NCI-H2196 treated with DMSO at 0.1 percent for 48 hours (cell line): Measurements from ENCODE around the gene MAN1A2.
A peak's percentile ranks its signal among the peaks of the same experiment; 100 is the strongest.

Experiments
- DNase-seq: peaks from one replicate; lab custom pipeline; 2025; ENCODE audit not compliant: unreplicated experiment; lab: John Stamatoyannopoulos, UW

Gene MAN1A2

DNA sequence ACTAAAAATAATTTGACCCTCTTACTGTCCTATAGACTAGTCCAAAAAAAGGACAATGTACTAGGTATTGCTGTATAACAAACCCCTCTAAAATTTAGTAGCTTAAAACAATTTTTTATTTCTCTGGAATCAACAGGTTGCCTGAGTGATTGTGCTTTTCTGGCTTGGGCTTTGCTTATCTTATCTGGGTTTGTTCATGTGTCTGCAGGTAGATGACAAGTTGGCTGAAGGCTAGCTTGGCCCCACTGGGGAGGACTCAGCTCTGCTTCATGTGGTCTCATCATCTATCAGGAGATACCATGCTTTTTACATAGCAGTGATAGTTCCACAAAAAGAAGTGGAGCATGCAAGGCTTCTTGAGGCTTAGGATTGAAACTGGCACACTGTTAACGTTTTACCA, 114.2 kb downstream of the MAN1A2 start:
- no peak for DNase-seq

DNA sequence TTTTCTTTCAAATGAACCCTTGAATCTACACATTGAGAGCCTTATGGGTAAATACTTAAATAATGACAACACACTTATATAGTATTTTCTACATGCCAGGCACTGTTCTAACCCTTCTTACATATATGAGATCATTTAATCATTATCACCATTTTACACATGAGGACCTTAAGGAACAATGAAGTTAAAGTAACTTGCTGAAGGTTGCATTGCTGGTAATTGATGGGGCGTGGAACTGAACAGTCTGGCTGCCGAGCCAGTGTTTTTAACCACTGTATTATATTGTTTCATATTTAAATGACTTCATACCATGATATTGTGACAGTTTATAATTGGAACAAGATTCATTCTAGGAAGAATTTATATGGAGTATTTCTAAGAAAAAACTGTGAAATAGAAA, 126.7 kb downstream of the MAN1A2 start:
- no peak for DNase-seq

- no peak for DNase-seq
Measured at GRCh38 chr1:117495068-117495467, 127.8 kb downstream of the MAN1A2 start.

DNA sequence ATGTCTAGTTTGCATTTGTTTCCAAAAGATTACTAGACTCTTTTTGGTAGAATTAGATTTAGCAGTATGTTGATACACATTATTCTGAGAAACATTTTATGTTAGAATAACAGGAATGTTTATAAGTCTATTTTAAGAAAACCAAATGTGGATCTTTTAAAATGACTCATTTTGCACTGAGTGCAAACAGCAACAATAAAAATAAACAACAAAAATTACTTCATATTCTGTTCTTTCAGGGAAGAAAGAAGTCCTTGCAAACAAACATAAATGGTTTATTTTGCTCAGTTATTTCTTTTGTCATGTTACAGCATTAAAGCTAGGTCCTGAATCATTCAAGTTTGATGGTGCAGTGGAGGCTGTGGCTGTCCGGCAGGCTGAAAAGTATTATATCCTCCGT, 131.8 kb downstream of the MAN1A2 start:
- DNase-seq: no peak

- no peak for DNase-seq
Measured at GRCh38 chr1:117500584-117500983, 133.3 kb downstream of the MAN1A2 start.

DNA sequence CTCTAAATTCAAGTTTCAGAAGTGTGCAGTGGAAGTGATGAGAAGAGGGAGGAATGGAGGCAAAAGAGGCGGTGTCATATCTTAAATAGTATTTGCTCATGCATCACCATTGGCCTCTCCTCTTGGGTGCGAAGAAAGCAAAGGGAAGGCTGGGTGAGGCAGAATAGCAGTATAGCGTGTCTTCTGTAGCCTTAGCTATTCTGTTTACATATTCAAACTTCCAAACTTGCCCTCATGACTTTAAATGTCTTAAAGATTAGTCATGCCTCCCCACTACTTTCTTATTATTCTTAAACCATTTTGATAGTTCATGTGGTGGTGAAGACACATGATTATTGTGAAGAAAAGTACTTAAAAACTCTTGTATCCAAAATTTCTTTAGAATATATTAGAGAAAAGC, 134.0 kb downstream of the MAN1A2 start:
- DNase-seq: no peak

- no peak for DNase-seq
Measured at GRCh38 chr1:117511273-117511672, 144.0 kb downstream of the MAN1A2 start.

DNA sequence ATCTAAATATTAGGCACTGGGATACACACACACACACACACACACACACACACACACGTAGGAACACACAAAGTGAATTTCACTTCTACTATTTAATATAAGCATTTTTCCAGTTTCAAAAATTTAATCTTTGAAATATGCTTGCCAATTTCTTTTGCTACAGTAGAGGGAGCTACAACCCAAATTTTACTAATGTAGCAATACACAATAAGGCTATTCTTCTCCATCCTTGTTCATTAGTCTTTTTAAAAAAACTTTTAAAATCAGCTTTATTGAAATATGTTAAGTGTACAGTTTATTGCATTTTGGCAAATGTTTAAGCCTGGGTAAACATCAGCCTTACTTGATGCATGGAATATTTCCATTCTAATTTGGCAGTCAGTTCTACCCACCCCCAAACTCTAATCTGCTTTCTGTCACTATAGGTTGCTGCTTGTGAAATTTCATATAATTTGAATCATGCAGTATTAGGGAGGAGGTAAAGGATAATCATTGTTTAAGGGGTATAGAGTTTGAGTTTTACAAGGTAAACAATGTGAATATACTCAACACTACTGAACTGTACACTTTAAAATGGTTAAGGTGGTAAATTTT, 145.6 kb downstream of the MAN1A2 start:
- no peak for DNase-seq

- no peak for DNase-seq
Measured at GRCh38 chr1:117523111-117523510, 155.9 kb downstream of the MAN1A2 start.

DNA sequence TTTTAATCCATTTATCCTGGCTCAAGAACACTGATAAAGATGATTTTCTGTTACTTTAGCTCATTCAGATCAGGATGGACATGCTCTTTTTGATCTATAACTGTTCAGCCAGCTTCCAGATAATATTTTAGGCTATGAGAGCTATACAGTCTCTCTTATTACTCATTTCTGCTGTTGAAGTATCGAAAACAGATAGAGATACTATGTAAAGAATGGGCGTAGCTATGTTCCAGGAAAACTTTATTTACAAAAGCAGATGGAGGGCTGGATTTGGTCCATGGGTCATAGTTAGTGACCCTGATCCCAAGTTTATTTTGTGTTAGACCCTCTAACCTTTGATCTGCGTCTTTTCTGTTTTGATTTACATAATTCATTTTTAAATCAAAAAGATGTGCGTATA, 159.8 kb downstream of the MAN1A2 start:
- no peak for DNase-seq

DNA sequence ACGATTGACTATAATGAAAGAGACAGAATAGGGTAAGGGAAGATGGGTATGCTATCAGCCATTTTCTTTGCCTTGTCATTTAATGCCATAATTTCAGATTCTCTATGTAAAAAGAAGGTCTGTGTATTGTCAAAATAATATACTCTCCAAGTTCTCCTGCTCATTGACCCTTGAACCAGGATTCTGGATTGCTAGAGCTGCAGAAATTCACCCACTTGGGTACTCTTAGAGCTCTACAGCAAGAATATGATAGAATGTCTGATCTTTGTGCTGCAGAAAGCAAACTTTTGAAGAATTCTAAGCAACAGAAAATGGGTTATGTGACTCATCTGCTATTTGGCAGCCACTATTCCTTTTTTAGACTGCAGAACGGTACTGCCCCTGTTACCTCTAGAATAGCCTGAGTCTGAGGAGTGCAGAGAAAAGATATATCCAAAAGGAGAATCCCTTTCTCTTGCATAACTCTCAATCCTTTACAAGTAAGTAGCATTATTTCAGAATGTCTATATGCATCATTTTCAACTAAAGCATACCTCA, 160.4 kb downstream of the MAN1A2 start:
- DNase-seq: no peak

DNA sequence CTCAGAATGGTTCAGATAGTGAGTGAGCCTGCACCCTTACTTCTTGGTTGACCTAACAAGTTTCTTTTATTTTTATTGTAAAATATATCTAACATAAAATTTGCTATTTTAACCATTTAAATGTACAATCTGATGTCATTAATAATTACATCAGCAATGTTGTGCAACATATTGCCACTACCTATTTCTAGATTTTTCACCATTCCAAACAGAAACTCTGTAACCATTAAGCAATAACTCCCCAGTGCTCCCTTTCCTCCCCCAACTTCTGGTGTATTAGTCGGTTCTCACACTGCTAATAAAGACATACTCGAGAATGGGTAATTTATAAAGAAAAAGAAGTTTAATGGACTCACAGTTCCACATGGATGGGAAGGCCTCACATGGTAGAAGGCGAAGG, 162.4 kb downstream of the MAN1A2 start:
- no peak for DNase-seq

GRCh38 chr1:117531222-117531621, 164.0 kb downstream of the MAN1A2 start:
- DNase-seq: no peak

DNA sequence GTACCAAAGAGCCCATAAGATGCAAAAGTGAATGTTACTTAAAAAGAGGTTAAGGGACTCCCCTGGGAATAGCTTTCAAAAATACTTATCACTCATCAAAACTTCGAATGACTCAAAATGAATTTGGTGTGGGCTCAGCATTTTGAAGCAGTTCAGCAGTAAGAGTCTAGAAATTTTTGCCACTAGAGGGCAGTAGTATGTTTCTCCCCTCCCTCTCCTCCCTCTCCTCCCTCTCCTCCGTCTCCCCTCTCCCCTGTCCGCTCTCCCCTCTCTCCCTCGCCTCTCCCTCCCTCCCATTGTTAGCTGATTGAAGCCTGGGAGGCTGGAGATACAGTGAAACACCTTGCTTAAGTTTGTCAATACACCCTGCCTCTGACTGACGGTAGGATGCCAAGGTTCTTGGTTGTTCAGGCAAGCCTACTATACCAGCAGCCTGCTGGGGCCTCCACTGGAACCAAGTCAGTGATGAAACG, 167.8 kb downstream of the MAN1A2 start:
- peak; percentile 25 for DNase-seq

DNA sequence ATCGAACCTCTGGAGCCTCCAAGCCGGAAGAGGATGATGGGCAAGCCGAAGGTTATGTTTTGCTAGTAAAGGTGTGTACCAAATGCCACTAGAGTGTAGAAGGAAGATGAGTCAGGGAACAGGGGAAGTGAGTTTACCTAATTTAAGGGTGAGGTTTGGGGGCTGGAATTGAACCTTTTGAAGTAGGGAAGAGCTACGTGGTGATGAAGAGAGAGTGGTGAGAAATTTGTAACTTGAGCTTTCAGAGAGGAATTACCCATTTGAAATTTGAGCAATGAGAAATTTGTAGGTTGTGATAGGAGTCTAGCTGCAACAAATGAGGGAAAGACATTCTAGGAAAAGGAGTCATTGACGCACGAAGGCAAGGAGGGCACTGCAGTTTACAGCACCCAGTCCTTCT, 168.6 kb downstream of the MAN1A2 start:
- no peak for DNase-seq

- DNase-seq: no peak
Measured at GRCh38 chr1:117537291-117537920, 170.2 kb downstream of the MAN1A2 start.

GRCh38 chr1:117540532-117540931, 173.3 kb downstream of the MAN1A2 start:
- no peak for DNase-seq

- DNase-seq: no peak
Measured at GRCh38 chr1:117541003-117541402, 173.8 kb downstream of the MAN1A2 start.

DNA sequence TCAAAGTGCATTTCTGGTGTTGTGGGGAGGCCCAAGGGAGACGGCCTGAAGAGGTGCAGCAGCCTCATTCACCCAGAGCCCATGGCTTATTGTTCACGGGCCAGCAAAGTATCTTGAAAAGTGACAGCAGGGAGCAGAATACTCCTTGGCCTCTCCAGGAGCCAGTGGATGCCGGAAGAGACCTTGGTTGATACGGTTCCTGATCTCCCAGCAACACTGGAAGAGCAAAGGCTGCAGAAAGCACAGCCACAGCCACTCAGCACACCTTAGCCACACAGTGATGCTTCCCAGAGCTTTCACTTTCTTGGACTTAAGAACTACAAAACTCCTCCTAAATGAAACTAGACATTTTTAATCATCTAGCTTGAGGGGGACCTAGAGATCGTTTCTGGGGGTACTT, 174.3 kb downstream of the MAN1A2 start:
- DNase-seq: no peak

DNA sequence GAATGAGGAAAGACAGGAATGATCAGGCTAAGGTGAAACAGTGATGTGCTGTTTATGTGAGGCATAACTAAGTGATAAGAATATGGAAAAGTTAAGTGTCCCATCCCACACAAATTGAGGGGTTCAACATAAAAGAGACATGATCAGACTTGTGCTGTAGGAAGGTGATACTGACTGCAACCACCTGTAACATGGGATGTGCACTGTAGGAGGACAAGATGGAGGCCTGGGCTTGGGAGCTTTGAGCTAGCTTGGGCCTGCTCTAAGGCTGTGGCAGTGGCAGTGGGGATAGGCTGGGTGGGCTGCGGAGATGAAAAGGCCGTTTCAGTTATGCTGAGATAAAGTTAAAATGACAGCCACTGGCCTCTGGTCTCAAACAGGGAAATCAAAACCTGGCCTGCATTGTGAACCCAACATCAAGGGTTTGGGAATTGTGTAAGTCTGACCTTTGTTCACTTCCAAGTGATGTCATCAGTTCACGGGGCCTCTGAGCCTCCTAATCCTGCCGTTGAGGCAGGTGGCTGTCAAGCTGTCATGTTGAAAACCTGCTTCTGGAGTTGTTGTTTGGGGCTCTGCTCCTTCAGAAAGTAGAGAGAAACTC, 177.4 kb downstream of the MAN1A2 start:
- DNase-seq: no peak

DNA sequence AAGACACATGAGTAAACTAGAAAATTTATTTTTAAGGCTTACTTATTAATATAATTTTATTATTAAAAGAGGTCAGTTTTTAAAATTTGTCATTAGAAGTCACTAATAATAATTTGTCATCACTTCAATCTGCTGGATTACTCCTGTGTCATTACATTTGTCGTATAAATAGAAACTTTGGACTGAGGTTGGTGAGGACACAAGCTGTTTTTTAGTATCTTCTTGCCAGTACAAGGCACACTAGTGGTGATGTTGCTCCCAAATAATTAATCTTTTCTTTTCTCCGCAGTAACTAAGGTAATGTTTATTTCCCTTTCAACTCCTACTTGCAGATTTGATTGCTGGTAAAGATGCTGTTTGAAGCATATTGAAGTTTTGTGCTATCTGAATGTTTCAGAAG, 179.2 kb downstream of the MAN1A2 start:
- no peak for DNase-seq

- no peak for DNase-seq
Measured at GRCh38 chr1:117553471-117553870, 186.2 kb downstream of the MAN1A2 start.
